OCI-LY7 (cell line): Measurements from ENCODE around the gene FBN2.

Source experiments
- EZH2phosphoT487 ChIP-seq: fragments of 200-600 bp; sonication (generic); IDR thresholded peaks from 2 replicates; pipeline ENCODE4 v1.6.1; 2018; ENCODE audit warnings: low read depth, borderline replicate concordance, mild to moderate bottlenecking, mixed run types, antibody characterized with exemption, low read length, moderate library complexity, mixed read lengths
- TF ChIP-seq, protein P1 (sequence below): fragments of 200-600 bp; sonication (generic); conservative IDR thresholded peaks from 2 replicates; pipeline ENCODE4 v1.5.1; 2014; ENCODE audit warnings: mild to moderate bottlenecking, antibody characterized with exemption, low read length, moderate library complexity, mixed read lengths

GRCh38 chr5:128208436-128208835 is 329.6 kb downstream of the FBN2 start:
- TF ChIP-seq, protein P1, sequence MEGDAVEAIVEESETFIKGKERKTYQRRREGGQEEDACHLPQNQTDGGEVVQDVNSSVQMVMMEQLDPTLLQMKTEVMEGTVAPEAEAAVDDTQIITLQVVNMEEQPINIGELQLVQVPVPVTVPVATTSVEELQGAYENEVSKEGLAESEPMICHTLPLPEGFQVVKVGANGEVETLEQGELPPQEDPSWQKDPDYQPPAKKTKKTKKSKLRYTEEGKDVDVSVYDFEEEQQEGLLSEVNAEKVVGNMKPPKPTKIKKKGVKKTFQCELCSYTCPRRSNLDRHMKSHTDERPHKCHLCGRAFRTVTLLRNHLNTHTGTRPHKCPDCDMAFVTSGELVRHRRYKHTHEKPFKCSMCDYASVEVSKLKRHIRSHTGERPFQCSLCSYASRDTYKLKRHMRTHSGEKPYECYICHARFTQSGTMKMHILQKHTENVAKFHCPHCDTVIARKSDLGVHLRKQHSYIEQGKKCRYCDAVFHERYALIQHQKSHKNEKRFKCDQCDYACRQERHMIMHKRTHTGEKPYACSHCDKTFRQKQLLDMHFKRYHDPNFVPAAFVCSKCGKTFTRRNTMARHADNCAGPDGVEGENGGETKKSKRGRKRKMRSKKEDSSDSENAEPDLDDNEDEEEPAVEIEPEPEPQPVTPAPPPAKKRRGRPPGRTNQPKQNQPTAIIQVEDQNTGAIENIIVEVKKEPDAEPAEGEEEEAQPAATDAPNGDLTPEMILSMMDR: no peak
- TF ChIP-seq EZH2phosphoT487: no peak
